ENCODE measurements around the gene ZNF423.

ZNF423 gene

GRCh38 chr16:49602201-49602975, 253.5 kb downstream of the ZNF423 start:
- no peak for DNase-seq (ENCODE audit: low read depth, low spot score)

- DNase-seq (ENCODE audit: low read depth, low spot score): no peak
Observed at GRCh38 chr16:49601576-49601975, 254.3 kb downstream of the ZNF423 start.

GRCh38 chr16:49600976-49601375, 254.9 kb downstream of the ZNF423 start:
- no peak for DNase-seq (ENCODE audit: low read depth, low spot score)

DNA sequence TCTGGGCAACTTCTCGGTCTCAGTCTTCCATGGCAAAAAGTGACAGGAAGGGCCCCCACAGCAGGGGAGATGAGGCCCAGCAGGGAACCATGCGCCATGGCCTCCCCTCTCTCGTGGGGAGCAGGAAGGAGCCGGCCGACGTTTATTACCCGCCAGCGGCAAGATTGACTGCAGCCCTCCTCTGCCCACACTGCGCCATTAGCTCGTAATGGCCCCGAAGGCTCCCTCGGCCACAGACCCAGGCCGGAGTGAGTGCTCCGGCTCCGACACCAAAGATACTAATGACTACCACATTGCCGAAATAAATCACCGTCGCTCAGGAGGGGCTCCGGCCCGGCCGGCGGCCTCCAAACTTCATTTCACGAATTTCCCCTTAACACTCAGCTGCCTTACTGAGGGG, 255.4 kb downstream of the ZNF423 start:
- no peak for DNase-seq (ENCODE audit: low read depth, low spot score)

DNA sequence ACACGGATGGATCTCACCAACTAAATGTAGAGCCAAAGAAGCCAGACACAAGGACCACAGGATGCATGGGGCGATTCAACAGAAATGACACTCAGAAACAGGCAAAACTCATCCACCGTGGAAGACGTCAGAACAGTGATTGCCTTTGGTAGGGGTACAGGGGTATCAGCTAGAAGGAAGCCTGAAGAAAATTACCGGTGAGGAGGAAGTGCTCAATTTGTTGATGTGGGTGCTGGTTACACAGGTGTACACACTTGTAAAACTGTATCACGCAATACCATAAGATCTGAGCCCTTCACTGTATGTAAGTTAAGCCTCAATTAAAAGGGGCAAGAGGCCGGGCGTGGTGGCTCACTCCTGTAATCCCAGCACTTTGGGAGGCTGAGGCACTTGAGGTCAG, 256.2 kb downstream of the ZNF423 start:
- DNase-seq (ENCODE audit: low read depth, low spot score): no peak

GRCh38 chr16:49599281-49599680, 256.6 kb downstream of the ZNF423 start:
- no peak for DNase-seq (ENCODE audit: low read depth, low spot score)

- DNase-seq (ENCODE audit: low read depth, low spot score): no peak
Observed at GRCh38 chr16:49598383-49599170, 257.3 kb downstream of the ZNF423 start.

- no peak for DNase-seq (ENCODE audit: low read depth, low spot score)
Observed at GRCh38 chr16:49597796-49598195, 258.1 kb downstream of the ZNF423 start.

DNA sequence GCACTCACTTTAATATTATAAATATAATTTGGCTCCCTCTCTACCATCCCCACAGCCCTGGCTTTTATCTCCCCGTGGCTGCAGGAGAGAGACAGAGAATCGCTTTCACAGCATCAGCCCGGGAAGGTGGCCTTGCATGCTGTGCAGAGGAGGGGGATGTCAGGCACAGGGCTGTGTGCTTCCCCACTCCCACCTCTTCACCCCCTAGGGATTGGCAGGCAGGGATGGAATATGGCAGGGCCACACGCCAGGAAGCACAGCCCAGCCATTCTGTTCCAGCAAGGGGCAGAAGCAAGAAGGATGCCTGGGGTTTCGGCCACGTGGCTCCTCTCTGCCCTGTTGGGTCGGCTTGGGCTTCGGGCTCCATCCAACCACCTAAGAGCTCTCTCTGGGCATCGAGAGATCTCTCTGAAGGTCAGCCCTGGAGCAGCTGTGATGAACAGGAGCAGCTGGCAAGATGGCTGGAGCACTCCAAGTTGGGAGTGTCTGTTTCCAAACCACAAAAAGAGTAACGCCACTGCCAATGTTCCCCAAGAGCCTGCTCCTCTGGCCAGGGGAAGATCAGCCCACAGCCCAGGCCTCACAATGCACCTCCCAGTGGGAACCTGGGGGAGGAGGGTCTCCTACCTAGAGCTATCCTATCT, 259.1 kb downstream of the ZNF423 start:
- no peak for DNase-seq (ENCODE audit: low read depth, low spot score)

GRCh38 chr16:49596068-49596467, 259.8 kb downstream of the ZNF423 start:
- DNase-seq (ENCODE audit: low read depth, low spot score): no peak

DNA sequence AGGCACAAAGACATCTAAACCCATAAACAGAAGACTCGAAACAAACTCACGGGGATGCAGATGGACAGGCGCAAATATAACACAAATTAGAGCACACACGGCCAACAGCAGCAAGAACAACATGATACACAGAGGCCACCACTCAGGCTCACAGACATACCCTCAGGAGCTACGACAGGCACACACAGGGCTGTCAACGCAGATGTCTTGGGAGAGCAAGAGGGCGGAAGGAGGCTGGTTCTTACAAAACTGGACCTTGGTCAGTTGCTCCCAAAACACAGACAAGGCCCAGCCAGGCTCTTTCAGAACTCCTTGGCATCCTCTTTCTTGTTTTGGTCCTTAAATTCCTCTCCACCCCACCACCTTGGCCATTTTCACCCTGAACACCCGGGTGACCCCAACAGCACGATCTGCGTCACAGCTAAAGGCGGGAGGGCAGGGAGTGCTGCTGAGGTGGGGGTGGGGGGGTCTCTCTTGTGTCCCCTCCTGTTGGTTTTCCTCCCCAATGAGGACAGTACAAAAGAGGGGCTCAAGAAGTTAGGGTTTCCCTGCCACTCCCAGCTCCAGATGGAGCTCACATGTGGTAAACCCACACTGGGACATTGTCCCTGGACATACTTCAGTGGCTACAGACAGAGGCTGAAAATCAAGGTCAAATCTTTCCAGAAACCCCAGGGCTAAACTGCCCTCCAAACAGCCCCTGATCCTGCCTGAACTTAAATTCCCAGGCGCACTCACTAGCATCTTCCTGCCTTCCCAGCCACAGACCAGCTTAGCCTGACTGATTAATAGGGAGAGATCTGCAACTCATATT, 261.0 kb downstream of the ZNF423 start:
- no peak for DNase-seq (ENCODE audit: low read depth, low spot score)

- DNase-seq (ENCODE audit: low read depth, low spot score): no peak
Observed at GRCh38 chr16:49594153-49594552, 261.8 kb downstream of the ZNF423 start.

- no peak for DNase-seq (ENCODE audit: low read depth, low spot score)
Observed at GRCh38 chr16:49593424-49594040, 262.4 kb downstream of the ZNF423 start.

DNA sequence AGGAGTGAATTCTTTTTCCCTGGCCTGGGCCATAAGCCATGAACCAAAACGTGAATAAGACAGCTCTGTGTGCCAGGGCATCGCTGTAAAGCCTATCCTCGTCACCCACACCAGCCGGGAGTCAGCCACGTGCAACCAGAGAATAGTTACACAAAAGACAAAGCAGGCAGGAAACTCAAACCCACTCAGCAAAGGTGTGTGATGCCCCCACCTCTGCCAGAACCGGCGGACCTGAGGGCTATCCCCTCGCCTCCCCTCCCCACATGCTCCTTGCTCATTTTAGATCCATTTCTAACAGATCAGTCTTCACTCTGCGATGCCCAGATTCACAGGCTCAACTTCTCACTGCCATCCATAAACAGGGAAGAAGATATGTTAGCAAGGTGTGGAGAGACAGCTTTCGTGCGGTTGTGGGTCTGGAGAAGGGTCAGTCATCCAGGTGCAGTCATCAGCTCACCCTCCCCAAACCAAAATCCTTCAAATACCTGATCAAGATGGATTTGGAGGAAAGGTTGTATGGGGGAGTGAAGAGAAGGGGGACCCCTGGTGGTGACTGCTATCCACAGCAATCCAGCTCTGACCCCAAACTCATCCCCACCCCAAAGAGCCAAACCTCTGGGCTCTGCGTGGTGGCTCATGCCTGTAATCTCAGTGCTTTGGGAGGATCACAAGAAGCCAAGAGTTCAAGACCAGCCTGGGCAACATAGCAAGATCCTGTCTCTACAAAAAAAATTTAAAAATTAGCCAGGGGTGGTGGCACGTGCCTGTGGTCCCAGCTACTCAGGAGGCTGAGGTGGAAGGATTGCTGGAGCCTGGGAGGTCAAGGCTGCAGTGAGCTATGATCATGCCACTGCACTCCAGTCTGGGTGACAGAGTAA, 263.1 kb downstream of the ZNF423 start:
- DNase-seq (ENCODE audit: low read depth, low spot score): no peak

- no peak for DNase-seq (ENCODE audit: low read depth, low spot score)
Observed at GRCh38 chr16:49590166-49590871, 265.6 kb downstream of the ZNF423 start.

- no peak for DNase-seq (ENCODE audit: low read depth, low spot score)
Observed at GRCh38 chr16:49589544-49590031, 266.3 kb downstream of the ZNF423 start.

DNA sequence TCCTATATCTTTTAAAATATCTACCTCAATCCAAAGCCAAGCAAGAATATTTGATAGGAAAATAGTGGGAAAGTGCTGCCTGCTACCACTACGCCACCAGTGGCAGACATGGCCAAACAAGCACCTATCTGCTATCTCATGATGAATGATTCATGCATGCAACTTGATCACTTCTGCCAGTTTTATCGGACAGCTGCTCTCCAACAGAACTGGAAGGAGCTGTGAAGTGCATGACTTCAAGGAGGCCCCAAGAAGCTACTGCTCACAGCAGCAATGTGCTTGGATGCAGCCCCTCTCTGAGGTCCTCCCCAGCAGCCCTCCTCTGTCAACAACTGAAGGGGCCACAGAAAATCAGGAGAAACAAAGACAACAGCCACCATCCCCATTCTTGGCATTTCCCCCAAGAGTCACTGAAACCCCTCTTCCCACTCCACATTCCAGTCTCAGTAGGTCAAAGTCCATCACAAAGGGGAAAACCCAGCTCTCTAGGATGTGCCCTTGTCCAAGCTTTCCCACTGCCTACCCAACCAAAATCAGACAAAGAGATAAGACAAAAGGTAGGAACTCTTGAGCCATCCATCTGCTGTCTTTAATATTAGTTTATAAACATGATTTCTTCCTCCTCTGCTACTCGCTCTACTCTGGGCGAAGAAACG, 267.1 kb downstream of the ZNF423 start:
- no peak for DNase-seq (ENCODE audit: low read depth, low spot score)

DNA sequence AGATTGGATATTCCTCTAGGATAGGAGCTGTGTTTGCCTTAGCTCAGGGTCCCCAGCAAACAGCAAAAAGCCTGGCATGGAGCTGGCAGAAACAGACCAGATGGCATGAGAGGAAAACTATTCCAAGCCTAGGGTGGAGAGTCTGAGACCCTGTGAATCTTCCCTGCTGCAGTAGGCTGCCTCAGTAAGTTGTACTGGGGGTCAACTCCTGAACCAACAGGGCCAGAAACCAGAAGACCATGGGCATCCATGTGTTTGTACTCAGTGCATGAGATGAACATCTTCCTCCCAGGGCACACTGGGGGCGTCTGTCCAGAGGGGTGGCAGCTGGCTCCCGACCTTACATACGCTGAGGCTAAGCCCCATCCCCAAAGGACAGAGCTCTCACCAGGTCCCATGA, 267.9 kb downstream of the ZNF423 start:
- DNase-seq (ENCODE audit: low read depth, low spot score): no peak

DNA sequence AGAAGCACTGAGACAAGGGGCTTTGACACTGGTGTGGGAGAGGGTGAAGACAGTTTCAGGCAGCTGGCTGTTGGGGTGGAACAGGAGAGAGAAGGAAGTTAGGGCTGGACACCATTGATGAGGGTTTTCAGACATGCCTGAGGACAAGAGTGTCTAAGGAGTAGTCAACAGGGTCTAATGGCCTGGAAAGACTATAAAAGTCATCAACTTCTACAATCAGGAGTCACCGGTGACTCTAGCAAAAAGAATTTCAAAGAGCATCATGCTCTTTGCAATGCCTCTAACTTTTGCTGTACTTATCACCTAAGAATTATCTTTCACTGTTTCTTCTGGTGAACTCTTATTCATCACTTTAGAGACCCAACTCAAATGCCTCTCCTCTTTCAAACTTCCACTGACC, 268.4 kb downstream of the ZNF423 start:
- no peak for DNase-seq (ENCODE audit: low read depth, low spot score)
